ENCODE measurements around the gene SGCB.
A peak's percentile ranks its signal among the peaks of the same experiment; 100 is the strongest.

Gene SGCB

DNA sequence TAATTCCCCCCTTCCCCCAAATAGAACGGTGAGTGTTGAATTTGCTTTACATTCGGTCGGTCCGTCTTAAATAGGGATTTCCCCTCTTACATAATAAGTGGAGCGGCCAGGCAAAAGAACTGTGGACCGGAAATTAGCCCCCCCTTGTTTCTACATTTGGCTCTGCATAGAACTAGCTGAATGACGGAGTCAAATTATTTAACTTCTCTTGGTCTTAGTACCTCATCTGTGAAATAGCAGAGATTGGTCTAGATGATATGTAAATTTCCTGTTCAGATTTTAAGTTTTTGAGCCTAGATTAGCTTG, 14.3 kb upstream of the SGCB start:
- Histone ChIP-seq H3K9me3 (replicated peaks; ENCODE audit: low read length) (no peaks in the 10 kb centered on the region), H3K36me3 (ENCODE audit: insufficient read depth, low read length) (no peaks in the 10 kb centered on the region), H3K27me3 (ENCODE audit: control insufficient read depth, insufficient read depth, low read length) (peaks cover 3% of the 10 kb centered on the region), H3K4me3 (ENCODE audit: low read length) (peak overlapping the region; percentile 79), H3K4me1 (ENCODE audit: control insufficient read depth, insufficient read depth, low read length) (no peaks in the 10 kb centered on the region), H3K4me2 (ENCODE audit: low read length) (peak overlapping the region; percentile 98), H3K9ac (ENCODE audit: low read depth, low read length) (no peak overlapping the region)

DNA sequence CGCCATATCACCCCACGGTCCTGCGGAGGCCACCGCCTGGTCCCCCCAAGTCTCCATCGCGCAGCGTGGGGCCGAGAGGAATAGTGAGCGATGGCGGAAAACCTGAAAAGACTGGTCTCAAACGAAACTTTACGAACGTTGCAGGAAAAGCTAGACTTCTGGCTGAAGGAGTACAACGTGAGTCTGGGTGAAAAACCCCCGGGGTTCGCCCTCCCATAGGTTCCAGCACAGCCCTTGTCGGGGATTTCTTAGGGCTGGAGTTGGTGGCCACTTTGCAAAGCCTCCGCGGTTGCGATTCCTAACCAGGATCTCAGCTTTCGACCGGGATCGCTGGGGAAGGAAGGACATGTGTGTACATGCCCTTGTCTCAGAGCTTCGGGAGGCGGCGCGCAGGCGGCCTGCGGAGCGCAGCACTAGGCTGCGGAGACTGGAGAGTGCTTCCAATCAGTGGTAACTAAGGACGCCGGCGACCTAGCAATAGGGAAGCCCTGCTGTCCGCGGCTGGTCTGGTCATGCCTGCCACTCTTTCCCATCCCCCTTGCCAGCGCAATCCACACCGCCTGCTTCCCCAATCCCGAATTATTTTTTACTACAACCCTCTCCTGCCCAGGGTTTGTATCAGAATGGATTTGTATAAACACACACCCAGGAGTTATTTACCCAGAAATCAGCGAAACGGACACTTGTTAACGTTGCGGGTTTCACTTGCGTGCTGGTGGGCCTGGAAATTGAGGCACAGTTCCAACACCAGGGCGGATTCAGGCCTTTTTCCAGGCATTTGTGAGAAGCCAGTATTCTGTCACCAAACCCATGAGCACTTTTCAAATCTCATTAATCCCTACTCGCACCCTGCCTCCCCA, 13.7 kb upstream of the SGCB start:
- Histone ChIP-seq H3K4me3 (ENCODE audit: low read length) (peak overlapping the region; percentile 79), H3K27me3 (ENCODE audit: control insufficient read depth, insufficient read depth, low read length) (peaks cover 3% of the 10 kb centered on the region)

GRCh38 chr4:52051213-52051614, 13.1 kb upstream of the SGCB start, which contains the start of gene SPATA18:
Gene SPATA18, plus strand, starts transcription at chr4:52051304. Its CDS starts 401 bp downstream, at chr4:52051705.
- H3K4me2 ChIP-seq (ENCODE audit: low read length): peak within 1 kb of the TSS; percentile 98
- peaks cover 8% of the 10 kb centered on the region for H3K27me3 ChIP-seq (ENCODE audit: control insufficient read depth, insufficient read depth, low read length)
- no peaks in the 10 kb centered on the region for H3K9me3 ChIP-seq (replicated peaks; ENCODE audit: low read length)
- peak within 1 kb of the TSS; percentile 75 for H3K9ac ChIP-seq (ENCODE audit: low read depth, low read length)
- no peaks in the 10 kb centered on the region for H3K36me3 ChIP-seq (ENCODE audit: insufficient read depth, low read length)
- no peaks in the 10 kb centered on the region for H3K4me1 ChIP-seq (ENCODE audit: control insufficient read depth, insufficient read depth, low read length)
- H3K4me3 ChIP-seq (ENCODE audit: low read length): peak within 1 kb of the TSS; percentile 79

More for the DNA sequence above, 13.7 kb upstream of the SGCB start:
- H3K4me2 ChIP-seq (ENCODE audit: low read length): peak overlapping the region; percentile 98
- no peaks in the 10 kb centered on the region for H3K4me1 ChIP-seq (ENCODE audit: control insufficient read depth, insufficient read depth, low read length)
- H3K9me3 ChIP-seq (replicated peaks; ENCODE audit: low read length): no peaks in the 10 kb centered on the region
- no peaks in the 10 kb centered on the region for H3K36me3 ChIP-seq (ENCODE audit: insufficient read depth, low read length)
- peak overlapping the region; percentile 75 for H3K9ac ChIP-seq (ENCODE audit: low read depth, low read length)

DNA sequence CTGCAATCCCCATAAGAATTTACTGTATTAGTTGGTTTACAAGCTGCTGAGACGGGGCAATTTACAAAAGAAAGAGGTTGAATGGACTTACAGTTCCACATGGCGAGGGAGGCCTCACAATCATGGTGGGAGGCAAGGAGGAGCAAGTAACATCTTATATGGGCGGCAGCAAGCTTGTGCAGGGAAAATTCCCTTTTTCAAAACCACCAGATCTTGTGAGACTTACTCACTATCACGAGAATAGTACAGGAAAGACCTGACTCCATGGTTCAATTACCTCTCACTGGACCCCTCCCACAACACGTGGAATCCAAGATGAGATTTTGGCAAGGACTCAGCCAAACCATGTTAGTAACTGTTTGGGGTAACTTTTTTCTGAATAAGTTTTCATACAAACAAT, 11.2 kb upstream of the SGCB start:
- H3K27me3 ChIP-seq (ENCODE audit: control insufficient read depth, insufficient read depth, low read length): peaks cover 9% of the 10 kb centered on the region
- no peak overlapping the region for H3K4me3 ChIP-seq (ENCODE audit: low read length)
- H3K9ac ChIP-seq (ENCODE audit: low read depth, low read length): no peak overlapping the region
- no peaks in the 10 kb centered on the region for H3K36me3 ChIP-seq (ENCODE audit: insufficient read depth, low read length)
- H3K4me2 ChIP-seq (ENCODE audit: low read length): no peak overlapping the region
- H3K4me1 ChIP-seq (ENCODE audit: control insufficient read depth, insufficient read depth, low read length): no peaks in the 10 kb centered on the region
- no peaks in the 10 kb centered on the region for H3K9me3 ChIP-seq (replicated peaks; ENCODE audit: low read length)

GRCh38 chr4:52045028-52045427, 6.9 kb upstream of the SGCB start:
- no peaks in the 10 kb centered on the region for H3K36me3 ChIP-seq (ENCODE audit: insufficient read depth, low read length)

DNA sequence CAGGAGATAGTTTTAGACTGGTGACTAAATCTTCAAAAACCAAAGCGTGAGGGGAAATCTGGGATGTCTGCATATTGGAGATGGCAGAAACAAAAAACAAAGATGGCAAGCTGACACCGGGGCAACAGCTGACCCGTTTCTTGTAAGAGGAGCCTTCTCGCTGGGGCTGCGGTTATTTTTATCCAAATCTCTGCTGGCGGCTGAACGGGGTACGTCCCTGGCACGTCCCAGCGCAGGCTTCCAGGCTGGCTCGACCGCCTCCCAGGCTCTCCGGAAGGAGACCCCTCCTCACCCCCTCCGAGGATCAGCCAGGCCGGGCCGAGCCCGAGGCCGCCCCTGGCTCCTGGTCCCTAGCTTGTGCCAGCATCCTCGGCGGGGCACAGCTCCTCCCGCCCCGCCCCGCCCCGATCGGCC, 403 bp downstream of the SGCB start:
- H3K4me1 ChIP-seq (ENCODE audit: control insufficient read depth, insufficient read depth, low read length): peaks cover 21% of the 10 kb centered on the region
- H3K9ac ChIP-seq (ENCODE audit: low read depth, low read length): peak overlapping the region; percentile 77
- H3K9me3 ChIP-seq (replicated peaks; ENCODE audit: low read length): no peaks in the 10 kb centered on the region
- H3K27me3 ChIP-seq (ENCODE audit: control insufficient read depth, insufficient read depth, low read length): peaks cover 20% of the 10 kb centered on the region
- H3K4me3 ChIP-seq (ENCODE audit: low read length): peak overlapping the region; percentile 93
- no peaks in the 10 kb centered on the region for H3K36me3 ChIP-seq (ENCODE audit: insufficient read depth, low read length)
- peak overlapping the region; percentile 77 for H3K4me2 ChIP-seq (ENCODE audit: low read length)

More at GRCh38 chr4:52045028-52045427, 6.9 kb upstream of the SGCB start:
- Histone ChIP-seq H3K27me3 (ENCODE audit: control insufficient read depth, insufficient read depth, low read length) (peaks cover 26% of the 10 kb centered on the region), H3K9ac (ENCODE audit: low read depth, low read length) (no peak overlapping the region), H3K4me3 (ENCODE audit: low read length) (no peak overlapping the region), H3K4me1 (ENCODE audit: control insufficient read depth, insufficient read depth, low read length) (no peaks in the 10 kb centered on the region), H3K4me2 (ENCODE audit: low read length) (no peak overlapping the region), H3K9me3 (replicated peaks; ENCODE audit: low read length) (no peaks in the 10 kb centered on the region)

- Histone ChIP-seq H3K4me2 (ENCODE audit: low read length) (peak overlapping the region; percentile 77), H3K27me3 (ENCODE audit: control insufficient read depth, insufficient read depth, low read length) (peaks cover 13% of the 10 kb centered on the region), H3K9me3 (replicated peaks; ENCODE audit: low read length) (no peaks in the 10 kb centered on the region), H3K4me3 (ENCODE audit: low read length) (peak overlapping the region; percentile 93), H3K4me1 (ENCODE audit: control insufficient read depth, insufficient read depth, low read length) (peaks cover 21% of the 10 kb centered on the region), H3K9ac (ENCODE audit: low read depth, low read length) (peak overlapping the region; percentile 77), H3K36me3 (ENCODE audit: insufficient read depth, low read length) (no peaks in the 10 kb centered on the region)
Observed at GRCh38 chr4:52036886-52037530, 1.1 kb downstream of the SGCB start.

- Histone ChIP-seq H3K9me3 (replicated peaks; ENCODE audit: low read length) (no peaks in the 10 kb centered on the region), H3K4me1 (ENCODE audit: control insufficient read depth, insufficient read depth, low read length) (peaks cover 21% of the 10 kb centered on the region), H3K4me2 (ENCODE audit: low read length) (no peak overlapping the region), H3K4me3 (ENCODE audit: low read length) (no peak overlapping the region), H3K9ac (ENCODE audit: low read depth, low read length) (no peak overlapping the region), H3K36me3 (ENCODE audit: insufficient read depth, low read length) (peaks cover 10% of the 10 kb centered on the region), H3K27me3 (ENCODE audit: control insufficient read depth, insufficient read depth, low read length) (no peaks in the 10 kb centered on the region)
Observed at GRCh38 chr4:52035190-52035589, 2.9 kb downstream of the SGCB start.

DNA sequence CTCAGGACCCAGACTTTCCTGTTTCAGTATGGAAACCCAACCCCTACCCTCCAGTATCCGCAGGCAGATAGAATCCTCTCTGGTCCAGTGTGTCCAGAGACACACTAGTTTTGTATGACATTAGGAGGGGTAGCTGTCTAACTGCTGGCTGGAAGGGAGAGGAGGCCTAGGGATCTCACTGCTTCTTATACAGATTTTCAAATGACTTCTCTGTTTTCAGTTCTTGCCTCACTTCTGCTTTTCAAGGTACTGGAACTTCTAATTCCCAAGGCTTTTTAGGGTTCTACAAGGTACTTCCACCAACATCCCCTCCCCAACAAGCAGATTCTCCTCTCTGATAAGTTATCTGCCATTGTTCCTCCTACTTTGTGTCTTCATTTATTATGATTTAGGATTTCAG, 6.1 kb downstream of the SGCB start:
- H3K4me1 ChIP-seq (ENCODE audit: control insufficient read depth, insufficient read depth, low read length): peaks cover 27% of the 10 kb centered on the region
- no peak overlapping the region for H3K9ac ChIP-seq (ENCODE audit: low read depth, low read length)
- peaks cover 30% of the 10 kb centered on the region for H3K36me3 ChIP-seq (ENCODE audit: insufficient read depth, low read length)
- H3K27me3 ChIP-seq (ENCODE audit: control insufficient read depth, insufficient read depth, low read length): no peaks in the 10 kb centered on the region
- no peak overlapping the region for H3K4me2 ChIP-seq (ENCODE audit: low read length)
- H3K9me3 ChIP-seq (replicated peaks; ENCODE audit: low read length): no peaks in the 10 kb centered on the region
- H3K4me3 ChIP-seq (ENCODE audit: low read length): no peak overlapping the region

- peaks cover 12% of the 10 kb centered on the region for H3K4me1 ChIP-seq (ENCODE audit: control insufficient read depth, insufficient read depth, low read length)
- no peaks in the 10 kb centered on the region for H3K27me3 ChIP-seq (ENCODE audit: control insufficient read depth, insufficient read depth, low read length)
- no peak overlapping the region for H3K4me3 ChIP-seq (ENCODE audit: low read length)
- no peaks in the 10 kb centered on the region for H3K9me3 ChIP-seq (replicated peaks; ENCODE audit: low read length)
- peak overlapping the region; percentile 21 for H3K4me2 ChIP-seq (ENCODE audit: low read length)
- peaks cover 54% of the 10 kb centered on the region for H3K36me3 ChIP-seq (ENCODE audit: insufficient read depth, low read length)
- no peak overlapping the region for H3K9ac ChIP-seq (ENCODE audit: low read depth, low read length)
Observed at GRCh38 chr4:52028970-52029369, 9.1 kb downstream of the SGCB start.

- no peak within 1 kb of the TSS for H3K9ac ChIP-seq (ENCODE audit: low read depth, low read length)
- peak within 1 kb of the TSS; percentile 9 for H3K4me2 ChIP-seq (ENCODE audit: low read length)
- H3K27me3 ChIP-seq (ENCODE audit: control insufficient read depth, insufficient read depth, low read length): no peaks in the 10 kb centered on the region
- H3K9me3 ChIP-seq (replicated peaks; ENCODE audit: low read length): no peaks in the 10 kb centered on the region
- H3K36me3 ChIP-seq (ENCODE audit: insufficient read depth, low read length): peaks cover 31% of the 10 kb centered on the region
- peaks cover 6% of the 10 kb centered on the region for H3K4me1 ChIP-seq (ENCODE audit: control insufficient read depth, insufficient read depth, low read length)
- peak within 1 kb of the TSS; percentile 27 for H3K4me3 ChIP-seq (ENCODE audit: low read length)
Observed at GRCh38 chr4:52019936-52020657, 18.0 kb downstream of the SGCB start, which contains the start of gene LRRC66. Gene LRRC66, minus strand, starts transcription at chr4:52020363. Its CDS starts 2,750 bp downstream, at chr4:52017613.
